GM19238 (cell line): ENCODE results near the gene AMH.
"Not testable (repeated sequence)": the region's sequence is repeated elsewhere in the genome, so short reads cannot be mapped to it uniquely, and the experiment has no call there.

Experiments
- DNase-seq: peaks from one replicate; pipeline ENCODE4 v3.0.0; 2011; ENCODE audit warnings: low spot score; ENCODE audit not compliant: insufficient read length

AMH gene

GRCh38 chr19:2249010-2249866, at the start of gene AMH:
TSS of gene AMH (plus strand) at chr19:2249323. CDS start at chr19:2249333, 10 bp downstream.
- DNase-seq: no peak

DNA sequence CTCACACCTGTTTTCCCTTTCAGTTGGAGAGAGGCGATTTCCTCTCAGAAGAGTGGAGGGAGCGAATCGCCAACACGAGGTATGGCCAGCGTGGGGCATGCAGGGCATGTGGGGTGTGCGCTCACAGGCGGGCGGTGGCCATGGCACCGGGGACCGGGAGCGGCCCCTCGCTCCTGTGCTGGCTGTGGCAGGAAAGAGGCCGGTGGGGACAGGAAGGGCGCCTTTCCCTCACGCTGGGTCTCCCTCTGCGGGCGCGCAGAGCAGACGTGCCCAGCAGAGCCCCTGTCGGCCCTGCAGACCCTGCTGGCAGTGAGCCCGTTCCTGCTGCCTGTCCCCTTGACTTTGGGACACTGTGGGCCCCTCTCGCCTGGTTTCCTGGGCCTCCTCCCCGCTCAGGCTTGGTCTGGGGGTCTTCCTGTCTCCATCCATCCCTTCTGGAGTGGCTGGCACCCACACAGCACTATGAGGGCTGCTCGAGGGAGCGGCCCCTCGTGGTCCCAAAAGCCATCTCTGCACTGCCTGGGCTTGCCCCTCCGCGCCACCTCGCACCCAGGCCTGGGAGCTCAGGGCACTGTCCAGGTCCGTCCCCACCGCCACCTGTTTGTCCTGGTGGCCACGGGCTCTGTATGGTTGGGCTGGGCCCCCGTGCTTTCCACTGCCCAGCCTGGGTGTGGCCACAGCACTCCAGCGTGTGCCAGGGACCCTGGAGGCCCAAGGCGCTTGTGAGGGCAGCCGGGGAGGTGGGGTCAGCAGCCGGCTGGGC, 49.1 kb upstream of the AMH start:
- DNase-seq: no peak

- not testable (repeated sequence) for DNase-seq
Observed at GRCh38 chr19:2200624-2201294, 48.4 kb upstream of the AMH start.

DNA sequence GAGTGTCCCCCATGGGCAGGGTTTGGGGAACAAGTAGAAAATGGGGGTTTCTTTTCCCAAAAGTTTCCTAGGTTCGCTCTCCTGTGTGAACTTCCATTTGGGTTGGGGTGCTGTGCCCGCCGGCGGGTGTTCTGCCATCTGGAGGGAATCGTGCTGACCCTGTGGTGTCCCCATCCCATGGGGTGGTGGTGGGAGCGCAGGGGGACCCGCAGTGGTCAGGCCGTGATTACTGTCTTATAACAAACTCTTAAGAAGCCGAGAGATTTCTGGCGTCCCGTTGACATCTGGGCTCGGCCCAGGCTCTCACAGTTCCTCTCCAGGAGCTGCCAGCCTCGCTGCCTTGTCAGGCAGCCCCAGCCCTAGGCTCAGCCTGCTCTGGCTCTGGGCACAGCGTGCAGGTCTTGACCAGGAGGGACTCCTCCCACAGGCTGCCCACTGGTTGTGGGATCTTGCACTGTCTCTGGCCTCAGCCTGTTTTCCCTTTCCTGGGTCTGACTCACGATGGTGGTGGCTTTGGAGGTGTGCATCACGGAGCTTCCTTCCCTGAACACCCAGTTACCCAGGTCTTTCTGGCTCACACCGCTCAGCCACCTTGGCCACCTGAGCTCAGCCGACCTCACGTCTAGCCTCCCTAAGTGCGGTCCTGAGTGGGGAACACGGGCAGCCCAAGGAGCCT, 47.5 kb upstream of the AMH start:
- no peak for DNase-seq

DNA sequence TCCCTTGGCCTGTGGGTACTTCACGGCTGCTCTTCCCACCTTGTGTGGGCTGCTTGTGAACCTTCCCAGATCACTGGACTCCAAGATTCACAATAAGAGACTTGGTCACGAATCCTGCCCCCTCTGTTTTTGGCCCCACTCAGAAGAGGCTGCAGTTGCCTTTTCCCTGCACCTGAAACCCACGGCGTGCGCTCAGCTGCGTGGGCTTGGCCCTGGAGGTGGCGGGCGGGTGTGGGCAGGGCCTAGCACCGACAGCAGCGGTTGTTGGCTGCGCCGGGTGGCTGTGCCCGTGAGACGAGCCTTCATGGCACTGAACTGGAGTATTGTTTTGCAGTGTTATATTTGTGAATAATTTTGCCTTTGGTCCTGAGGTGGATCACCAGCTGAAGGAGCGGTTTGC, 46.8 kb upstream of the AMH start:
- no peak for DNase-seq

- DNase-seq: no peak
Observed at GRCh38 chr19:2207008-2207407, 42.1 kb upstream of the AMH start.

- no peak for DNase-seq
Observed at GRCh38 chr19:2207991-2208860, 40.9 kb upstream of the AMH start.

DNA sequence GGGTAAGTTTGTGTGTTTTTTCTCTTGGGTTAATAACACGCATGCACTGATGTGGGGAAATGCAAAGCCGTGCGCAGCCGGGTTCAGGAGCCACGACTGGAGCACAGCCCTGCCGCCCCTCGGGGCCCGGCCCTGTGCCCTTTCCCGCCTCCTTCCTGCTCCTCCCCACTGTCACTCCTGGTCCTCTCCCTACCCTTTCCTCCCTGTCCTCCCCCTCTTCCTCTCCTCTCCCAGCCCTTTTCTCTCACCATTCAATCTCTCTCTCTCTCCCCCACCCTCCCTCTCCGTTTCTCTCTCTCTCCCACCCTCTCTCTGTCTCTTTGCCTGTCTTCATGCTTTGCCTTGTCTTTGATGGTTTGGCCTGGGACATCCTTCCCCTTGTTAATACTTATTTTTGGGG, 40.1 kb upstream of the AMH start:
- no peak for DNase-seq

DNA sequence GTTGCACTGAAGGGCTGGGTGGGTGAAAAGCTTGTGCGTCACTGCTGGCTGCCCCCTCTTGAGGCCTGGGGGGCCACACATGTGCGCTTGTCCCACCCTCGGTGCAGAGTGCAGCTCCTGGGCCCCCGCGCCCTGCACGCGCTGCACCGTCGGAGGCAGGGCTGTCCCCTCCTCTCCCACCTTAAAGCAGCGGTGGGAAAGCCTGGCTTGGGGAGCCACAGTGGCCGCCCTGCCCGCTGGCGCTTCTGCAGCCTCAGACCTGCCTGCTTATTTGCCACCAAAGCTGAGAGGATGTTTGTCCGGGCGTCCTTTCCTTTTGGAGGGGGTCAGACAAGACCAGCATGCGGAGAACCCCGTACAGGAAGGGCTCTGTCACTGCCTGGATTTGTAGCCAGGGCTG, 39.7 kb upstream of the AMH start:
- no peak for DNase-seq

- no peak for DNase-seq
Observed at GRCh38 chr19:2210206-2210605, 38.9 kb upstream of the AMH start.

DNA sequence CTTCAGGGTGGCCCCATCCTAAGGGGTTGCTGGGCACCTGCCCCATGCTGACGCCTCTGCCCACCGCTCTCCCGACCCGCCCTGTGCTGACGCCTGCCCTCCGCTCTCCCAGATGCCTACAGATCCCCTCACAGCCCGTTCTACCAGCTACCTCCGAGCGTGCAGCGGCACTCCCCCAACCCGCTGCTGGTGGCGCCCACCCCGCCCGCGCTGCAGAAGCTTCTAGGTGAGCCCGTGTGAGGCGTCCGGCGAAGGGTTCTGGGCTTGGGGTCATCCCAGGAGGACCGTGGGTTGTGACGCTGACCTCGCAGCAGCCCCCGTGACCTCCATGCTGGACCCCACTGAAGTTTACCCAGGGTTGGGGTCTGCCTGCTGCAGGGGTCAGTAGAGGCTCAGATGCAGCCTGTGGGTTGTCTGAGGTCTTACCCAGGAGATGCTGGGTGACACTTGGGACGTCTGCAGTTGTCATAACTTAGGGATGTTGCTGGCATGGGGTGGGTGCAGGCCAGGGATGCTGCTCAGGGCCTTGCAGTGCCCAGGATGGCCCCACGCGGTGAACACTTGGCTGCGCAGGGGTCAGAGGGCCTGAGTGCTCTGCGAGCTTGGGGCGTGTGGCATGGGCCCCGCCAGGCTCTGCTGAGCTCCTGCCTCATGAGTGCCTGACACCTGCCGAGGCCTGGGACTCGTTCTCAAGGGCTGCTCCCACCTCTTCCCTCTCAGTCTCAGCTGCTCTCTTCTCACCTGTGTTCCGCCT, 38.0 kb upstream of the AMH start:
- DNase-seq: no peak

DNA sequence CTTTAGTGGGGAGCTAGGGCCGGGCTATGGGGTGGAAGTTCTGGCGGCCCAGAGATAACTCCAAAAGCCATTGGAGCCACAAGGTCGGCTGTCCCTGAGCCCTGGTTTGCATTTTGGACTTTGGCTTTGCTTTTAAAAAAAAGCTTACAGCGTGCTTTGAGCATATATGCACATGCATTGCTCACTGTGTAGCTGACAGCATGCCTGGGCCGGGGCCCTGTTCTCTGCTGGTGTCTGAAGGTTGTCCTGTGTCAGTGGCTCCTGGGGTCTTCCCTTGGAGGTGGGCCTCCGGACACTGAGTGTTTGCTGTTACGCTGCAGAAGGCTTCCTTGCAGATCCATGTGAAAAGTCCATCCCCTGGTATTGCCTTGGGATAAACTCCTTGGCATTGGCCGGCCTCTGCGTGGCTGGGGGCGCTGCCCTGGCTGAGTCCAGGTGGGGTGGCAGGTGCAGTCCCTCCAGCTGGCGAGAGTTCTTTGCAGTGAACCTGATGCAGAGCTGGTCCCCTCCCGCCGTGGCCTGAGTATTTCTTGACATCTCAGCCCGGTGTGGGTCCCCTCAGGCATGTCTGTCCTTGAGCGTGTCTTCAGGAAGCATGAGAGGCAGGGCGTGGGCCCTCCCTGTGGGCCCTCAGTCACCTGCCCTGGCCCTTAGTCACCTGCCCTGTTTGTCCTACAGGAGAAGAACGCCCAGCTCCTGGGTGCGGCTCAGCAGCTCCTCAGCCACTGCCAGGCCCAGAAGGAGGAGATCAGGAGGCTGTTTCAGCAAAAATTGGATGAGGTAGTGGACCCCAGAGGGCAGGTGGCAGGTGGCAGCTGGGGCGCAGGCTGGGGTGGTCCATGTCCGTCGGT, 36.0 kb upstream of the AMH start:
- DNase-seq: no peak

DNA sequence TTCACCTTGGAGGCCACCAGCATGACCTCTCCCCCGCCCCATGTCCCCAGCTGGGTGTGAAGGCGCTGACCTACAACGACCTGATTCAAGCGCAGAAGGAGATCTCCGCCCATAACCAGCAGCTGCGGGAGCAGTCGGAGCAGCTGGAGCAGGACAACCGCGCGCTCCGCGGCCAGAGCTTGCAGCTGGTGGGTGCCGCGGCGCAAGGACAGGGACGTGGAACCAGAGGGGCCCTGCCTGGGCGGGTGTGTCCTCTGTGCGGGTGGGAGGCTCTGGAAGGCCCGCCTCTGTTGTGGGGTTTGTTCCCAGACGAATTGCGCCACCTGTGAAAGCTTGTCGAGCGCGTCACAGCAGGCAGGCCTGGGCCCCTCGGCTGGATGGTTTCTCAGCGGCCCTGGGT, 35.3 kb upstream of the AMH start:
- DNase-seq: no peak

- DNase-seq: no peak
Observed at GRCh38 chr19:2214251-2214650, 34.9 kb upstream of the AMH start.

- no peak for DNase-seq
Observed at GRCh38 chr19:2215281-2215751, 33.8 kb upstream of the AMH start.

- DNase-seq: no peak
Observed at GRCh38 chr19:2216361-2217225, 32.5 kb upstream of the AMH start.

- DNase-seq: no peak
Observed at GRCh38 chr19:2217591-2217990, 31.5 kb upstream of the AMH start.

DNA sequence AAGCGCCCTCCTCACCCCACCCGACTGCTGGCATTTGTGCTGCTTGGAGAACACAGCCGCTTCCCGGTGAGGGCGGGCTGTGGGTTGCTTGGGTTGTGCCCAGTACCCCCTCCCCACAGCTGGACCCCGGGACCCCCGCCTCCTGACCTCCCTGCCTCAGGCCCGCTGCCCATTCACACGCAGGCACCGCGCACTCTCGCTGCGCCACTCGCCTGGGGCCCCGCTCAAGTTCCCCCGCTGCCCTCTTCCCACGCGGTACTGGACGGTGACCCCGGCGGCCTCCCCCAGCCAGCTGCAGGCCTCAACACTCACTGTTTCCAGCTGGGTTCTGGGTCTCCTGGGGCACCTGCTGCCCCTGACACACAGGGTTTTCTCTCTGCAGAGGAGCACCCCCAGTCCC, 29.4 kb upstream of the AMH start:
- no peak for DNase-seq
